Stimulated activated CD4-positive, alpha-beta T cell treated with anti-CD3 and anti-CD28 coated beads, Interleukin-1b, Interleukin-23, amount 100 ng/mL, for 48 hours (primary cell): Measurements from ENCODE around the gene ALCAM.
"Not testable (repeated sequence)": the region's sequence is repeated elsewhere in the genome, so short reads cannot be mapped to it uniquely, and the experiment has no call there.

Experiments used
- DNase-seq: peaks from one replicate; pipeline ENCODE4 v3.0.0-alpha.2; 2020

ALCAM gene

GRCh38 chr3:105537371-105538080 is 170.8 kb downstream of the ALCAM start:
- DNase-seq, result no peak

DNA sequence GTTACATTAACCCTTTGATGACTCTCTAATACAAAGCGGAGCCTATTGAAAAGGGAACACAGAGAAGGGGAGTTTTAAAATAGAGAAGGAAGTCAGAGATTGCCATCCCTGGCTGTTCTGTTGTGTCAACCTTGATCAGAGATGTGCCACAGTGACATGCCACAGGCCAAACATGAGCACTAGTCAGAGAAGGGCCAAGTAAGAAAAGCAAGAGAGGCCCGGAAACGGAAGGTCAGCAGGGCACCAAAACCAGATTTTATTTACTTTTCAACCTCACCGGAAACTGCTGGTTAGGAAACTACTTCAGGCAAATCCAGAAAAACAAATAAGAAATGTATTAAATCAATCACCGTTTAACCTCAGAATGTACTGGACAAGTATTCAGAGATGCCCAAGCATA is 171.8 kb downstream of the ALCAM start:
- DNase-seq, result no peak

- no peak for DNase-seq
Measured at GRCh38 chr3:105539897-105540296, 173.2 kb downstream of the ALCAM start.

DNA sequence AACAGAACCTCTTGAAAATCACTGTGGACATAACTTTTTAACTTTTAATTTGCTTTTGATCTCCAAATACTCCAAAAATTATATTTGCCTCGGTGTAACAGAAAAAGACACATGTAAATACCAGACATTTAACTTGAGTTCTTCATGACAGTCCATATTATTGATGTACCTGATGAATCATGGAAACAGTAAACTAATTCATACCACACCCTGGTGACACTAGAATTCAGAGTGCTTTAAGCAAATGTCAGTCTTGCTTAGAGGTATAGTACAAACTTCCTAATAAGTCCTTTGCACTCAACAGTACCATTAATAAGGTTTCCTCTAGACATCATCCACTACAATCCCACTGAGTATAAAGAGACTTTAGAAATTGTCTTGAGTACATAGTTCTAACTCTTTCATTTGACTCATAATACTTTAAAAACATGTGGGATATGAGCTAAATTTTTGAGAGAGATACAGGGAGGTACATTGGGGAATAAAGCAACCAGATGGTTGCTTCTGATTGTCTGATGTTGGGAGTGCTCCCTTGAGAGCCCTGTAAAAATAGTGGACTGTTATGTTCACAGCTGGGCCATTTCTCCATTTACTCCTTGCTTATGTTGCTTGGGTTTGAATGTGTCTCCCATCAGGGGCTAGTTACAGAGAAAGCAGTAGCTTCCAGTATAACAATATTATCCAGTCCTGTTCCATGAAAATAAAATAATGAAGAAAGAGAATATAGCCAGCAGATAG is 175.7 kb downstream of the ALCAM start:
- DNase-seq, result no peak

DNA sequence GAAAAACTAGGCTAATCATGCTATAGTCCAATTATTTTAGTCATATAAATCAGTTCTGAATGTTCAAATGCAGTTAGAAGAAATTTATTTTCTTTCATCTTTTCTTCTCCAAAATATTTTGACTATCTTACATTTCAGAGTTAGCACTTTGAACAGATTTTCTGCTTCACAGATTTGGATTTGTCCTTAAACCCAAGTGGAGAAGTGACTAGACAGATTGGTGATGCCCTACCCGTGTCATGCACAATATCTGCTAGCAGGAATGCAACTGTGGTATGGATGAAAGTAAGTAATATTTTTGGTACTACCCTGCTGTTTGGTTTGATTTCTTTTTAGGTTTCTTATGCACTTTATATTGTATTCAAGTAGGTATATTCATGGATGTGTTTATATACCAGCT is 178.3 kb downstream of the ALCAM start:
- DNase-seq, result no peak

GRCh38 chr3:105553851-105554250 is 187.1 kb downstream of the ALCAM start:
- no peak for DNase-seq

DNA sequence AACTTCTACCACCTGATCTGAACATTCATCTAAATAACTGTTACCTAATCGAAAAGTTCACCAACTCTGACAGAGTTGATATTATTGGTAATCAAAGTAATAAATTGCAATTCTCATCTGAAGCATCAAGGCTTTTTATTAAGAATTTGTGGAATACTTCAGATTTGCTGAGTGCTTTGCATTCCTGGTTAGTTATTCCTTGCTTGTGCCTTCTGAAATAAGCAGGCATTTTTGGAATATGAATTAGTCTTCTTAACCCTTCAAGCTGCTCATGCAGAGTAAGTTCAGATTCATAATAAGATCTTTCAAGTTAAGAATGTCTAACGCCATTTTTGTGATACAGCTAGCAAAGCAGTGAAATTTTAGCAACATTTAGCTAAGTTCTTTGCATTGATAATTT is 188.5 kb downstream of the ALCAM start:
- no peak for DNase-seq

- DNase-seq, result no peak
Measured at GRCh38 chr3:105559856-105560255, 193.1 kb downstream of the ALCAM start.

DNA sequence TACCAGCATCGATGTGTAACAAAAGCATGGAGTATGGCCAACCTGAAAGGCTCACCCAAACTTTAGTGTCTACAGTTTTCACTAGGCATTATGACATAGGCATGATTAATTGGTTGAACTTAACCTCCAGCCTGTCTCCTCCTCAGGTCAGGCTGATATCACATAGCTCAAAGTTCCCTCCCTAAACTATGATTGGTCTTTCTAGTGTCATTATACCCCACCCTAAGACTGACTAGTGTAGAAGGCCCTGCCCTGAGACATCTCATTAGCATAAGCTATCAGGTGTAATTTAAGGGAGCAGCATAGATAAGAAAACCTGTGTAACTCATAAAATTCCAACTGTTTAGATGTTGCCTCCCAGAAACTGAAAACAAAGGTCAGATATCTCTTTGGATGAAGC is 195.2 kb downstream of the ALCAM start:
- DNase-seq, result no peak

DNA sequence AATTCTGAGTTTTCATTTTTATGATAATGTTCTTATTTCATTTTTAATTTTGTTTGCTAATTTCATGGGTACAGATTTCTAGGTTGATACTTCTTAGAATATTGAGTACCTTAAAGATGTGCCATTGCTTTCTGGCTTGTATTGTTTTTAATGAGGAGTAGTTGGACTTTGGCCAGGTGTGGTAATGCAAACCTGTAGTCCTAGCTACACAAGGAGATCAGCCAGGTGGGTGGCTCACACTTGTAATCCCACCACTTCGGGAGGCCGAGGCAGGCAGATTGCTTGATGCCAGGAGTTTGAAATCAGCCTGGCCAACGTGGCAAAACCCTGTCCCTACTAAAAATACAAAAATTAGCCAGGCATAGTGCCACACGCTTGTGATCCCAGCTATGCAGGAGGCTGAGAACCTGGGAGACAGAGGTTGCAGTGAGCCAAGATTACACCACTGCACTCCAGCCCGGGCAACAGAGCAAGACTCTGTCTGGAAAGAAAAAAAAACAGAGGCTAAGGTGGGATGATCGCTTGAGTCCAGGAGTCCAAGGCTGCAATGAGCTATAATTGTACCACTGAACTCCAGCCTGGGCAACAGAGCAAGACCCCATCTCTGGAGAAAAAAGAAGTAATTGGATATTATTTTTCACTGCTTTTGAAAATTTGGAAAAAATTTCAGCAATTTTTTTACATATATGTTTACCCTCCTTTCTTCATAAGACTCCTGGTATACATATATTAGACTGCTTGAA is 198.0 kb downstream of the ALCAM start:
- DNase-seq, result no peak

GRCh38 chr3:105571005-105571404 is 204.3 kb downstream of the ALCAM start:
- no peak for DNase-seq

DNA sequence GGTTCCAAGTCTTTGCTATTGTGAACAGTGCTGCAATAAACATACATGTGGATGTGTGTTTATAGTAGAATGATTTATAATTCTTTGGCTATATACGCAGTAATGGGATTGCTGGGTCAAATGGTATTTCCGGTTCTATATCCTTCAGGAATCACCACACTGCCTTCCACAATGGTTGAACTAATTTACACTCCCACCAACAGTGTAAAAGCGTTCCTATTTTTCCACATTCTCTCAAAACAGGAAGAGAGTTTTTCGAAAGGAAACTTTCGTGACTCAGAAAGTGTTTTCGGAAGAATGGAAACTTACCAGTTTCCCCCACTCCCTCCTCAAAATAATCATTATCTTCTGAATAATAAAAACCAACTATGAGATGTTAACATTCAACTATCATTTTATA is 205.8 kb downstream of the ALCAM start:
- DNase-seq, result no peak

- DNase-seq, result no peak
Measured at GRCh38 chr3:105579439-105579838, 212.7 kb downstream of the ALCAM start.

GRCh38 chr3:105580296-105580965 is 213.7 kb downstream of the ALCAM start:
- DNase-seq, result no peak

DNA sequence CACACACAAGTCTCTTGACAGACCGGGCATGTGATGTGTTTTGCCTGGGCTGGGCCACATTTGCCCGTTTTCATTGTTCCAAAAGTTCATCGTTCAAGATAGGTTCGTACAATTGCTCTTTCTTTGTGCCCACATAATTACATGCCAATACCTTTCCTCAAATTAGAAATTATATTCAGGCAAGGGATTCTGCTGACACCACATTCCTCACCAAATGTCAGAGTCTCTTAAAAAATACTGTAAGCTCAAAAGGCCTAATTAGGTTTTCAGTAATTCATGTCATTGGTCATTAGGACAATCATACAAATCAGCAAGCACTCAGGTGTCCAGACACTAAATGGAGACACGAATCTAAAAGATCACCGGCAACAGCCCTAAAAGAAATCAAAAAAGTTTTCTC is 215.3 kb downstream of the ALCAM start:
- no peak for DNase-seq

DNA sequence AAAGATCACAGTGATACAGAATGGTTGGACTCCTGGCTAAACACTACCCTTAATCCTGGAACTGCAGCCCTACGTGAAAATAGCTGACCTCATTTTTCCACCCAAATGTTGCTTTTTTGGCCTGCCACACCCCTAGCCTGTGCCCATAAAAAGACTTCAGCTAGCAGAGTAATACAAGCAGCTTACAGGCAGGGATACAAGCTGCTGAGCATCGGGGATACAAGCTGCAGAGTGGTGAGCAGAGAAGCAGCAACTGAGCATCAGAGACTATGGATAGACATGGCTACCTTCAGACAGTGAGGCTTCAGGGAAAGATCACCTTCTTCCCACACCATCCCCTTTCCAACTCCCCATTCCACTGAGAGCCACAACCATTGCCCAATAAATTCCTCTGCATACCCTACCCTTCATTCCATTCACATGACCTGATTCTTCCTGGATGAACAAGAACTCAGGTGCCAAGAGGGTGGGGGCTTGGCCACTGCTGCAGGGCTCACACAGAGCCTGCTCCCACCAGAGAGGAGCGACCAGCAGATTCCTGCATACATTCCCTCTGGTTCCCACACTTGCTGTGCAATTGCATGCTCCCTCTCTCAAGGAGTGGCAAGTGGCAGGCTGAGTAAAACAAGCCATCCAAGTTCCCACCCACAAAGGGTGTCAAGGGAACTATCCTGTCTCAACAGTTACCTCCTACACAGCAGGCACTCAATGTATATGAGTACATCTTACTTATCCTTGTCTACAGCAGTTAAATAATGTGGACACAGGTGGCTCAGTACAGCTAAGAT is 217.5 kb downstream of the ALCAM start:
- DNase-seq, result no peak

- DNase-seq, result no peak
Measured at GRCh38 chr3:105593315-105593714, 226.6 kb downstream of the ALCAM start.

DNA sequence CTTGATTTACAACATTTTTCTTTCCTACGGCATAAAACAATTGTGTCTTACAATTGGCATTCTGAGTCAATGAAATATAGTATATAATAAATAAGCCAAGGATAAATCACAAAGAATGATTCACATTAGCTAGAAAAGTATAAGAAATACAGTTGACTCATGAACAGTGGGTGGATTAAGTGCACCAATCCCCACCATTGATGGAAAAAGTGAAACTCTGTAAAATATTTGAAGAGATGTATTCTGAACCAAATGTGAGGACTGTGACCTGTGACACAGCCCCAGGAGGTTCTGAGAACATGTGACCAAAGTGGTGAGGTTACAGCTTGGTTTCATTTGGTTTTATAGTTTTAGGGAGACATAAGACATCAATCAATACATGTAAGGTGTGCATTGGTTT is 227.5 kb downstream of the ALCAM start:
- DNase-seq, result peak; percentile 37

DNA sequence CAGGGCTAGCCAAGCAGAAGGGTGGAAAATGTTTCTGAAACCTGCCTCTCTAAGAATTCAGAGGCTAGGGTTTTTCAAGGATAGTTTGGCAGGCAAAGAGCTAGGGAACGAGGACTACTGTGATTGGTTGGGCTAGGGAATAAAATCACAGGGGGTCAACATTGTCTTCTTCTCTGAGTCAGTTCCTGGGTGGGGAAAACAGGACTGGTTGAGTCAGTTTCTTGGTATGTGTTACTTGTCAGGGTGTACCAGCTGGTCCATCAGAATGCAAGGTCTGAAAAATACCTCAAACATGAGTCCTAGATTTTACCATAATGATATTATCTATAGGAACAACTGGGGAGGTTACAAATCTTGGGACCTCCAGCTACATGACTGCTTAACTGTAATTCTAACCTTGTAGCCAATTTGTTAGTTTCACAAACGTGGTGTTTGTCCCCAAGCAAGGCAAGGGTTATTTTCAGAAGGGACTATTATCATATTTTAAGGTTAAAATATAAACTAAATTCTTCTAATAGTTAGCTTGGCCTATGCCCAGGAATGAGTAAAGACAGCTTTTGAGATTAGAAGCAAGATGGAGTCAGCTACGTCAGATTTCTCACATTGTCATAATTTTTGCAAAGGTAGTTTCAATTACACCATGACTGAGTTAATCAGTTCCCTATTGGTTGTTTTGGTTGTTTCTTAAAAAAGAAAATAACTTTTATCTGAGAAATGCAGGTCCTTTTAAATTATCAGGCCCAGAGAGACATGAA is 231.5 kb downstream of the ALCAM start:
- no peak for DNase-seq

- no peak for DNase-seq
Measured at GRCh38 chr3:105599350-105599749, 232.6 kb downstream of the ALCAM start.

DNA sequence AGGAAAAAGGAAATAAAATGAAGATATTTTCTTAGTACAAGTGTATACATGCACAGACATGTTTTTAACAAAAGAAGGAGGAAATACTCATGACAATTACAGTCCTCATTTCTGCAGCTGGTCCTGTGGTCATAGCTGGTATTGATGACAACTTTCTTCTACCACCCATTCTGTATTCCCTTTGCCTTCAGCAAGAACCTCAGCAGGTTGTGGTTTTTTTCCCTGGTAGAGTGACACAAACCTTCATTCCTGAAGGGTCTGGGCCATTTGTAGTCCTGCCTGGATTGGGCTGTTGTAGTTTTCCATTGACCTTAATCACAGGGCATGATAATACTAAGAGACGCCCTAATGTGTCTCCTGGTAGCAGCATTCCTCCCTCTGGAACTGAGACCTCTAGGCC is 235.0 kb downstream of the ALCAM start:
- not testable (repeated sequence) for DNase-seq

GRCh38 chr3:105602286-105602685 is 235.6 kb downstream of the ALCAM start:
- DNase-seq, result not testable (repeated sequence)
